CD14-positive monocyte (primary cell): ENCODE results near the gene GAS7. TPM values are rescaled to one million over a fixed set of nuclear protein-coding genes. Genes with fewer than 3 reads are reported as not detected.
A peak's percentile ranks its signal among the peaks of the same experiment; 100 is the strongest.

Experiments
- DNase-seq, 3 donors: peaks; one replicate each; pipeline ENCODE4 v3.0.0-alpha.2; 2011 to 2022
- H2AFZ ChIP-seq: 2 replicates; pipeline ENCODE4 v1.6.0; 2012; ENCODE audit warnings: mild to moderate bottlenecking, low read depth, low read length, inconsistent platforms; ENCODE audit not compliant: insufficient read depth, poor library complexity, severe bottlenecking
- H3K27ac ChIP-seq, 2 donors: 1 replicate in 1 of 2; 2 replicates in 1 of 2; pipeline ENCODE4 v1.5.1; 2012 to 2013; ENCODE audit warnings: low read length in 2 of 2, control low read depth in 1 of 2, inconsistent platforms in 1 of 2, low read depth in 1 of 2, mild to moderate bottlenecking in 1 of 2
- H3K27me3 ChIP-seq, 2 donors: one replicate each; pipeline versions ENCODE4 v1.6.0 to v1.6.1; 2011 to 2013; ENCODE audit warnings: low read length in 2 of 2; ENCODE audit not compliant: control insufficient read depth in 2 of 2, insufficient read depth in 2 of 2
- H3K36me3 ChIP-seq, 2 donors: replicated peaks in 1 of 2; 1 replicate in 1 of 2; 2 replicates in 1 of 2; pipeline versions ENCODE4 v1.5.1 to v1.6.1; 2012 to 2013; ENCODE audit warnings: low read length in 2 of 2, control low read depth in 1 of 2, inconsistent platforms in 1 of 2, mild to moderate bottlenecking in 1 of 2; ENCODE audit not compliant: insufficient read depth in 2 of 2, control insufficient read depth in 1 of 2
- H3K4me1 ChIP-seq, 2 donors: 1 replicate in 1 of 2; 2 replicates in 1 of 2; pipeline versions ENCODE4 v1.5.1 to v1.6.1; 2012 to 2013; ENCODE audit warnings: low read length in 2 of 2, control low read depth in 1 of 2, inconsistent platforms in 1 of 2, mild to moderate bottlenecking in 1 of 2, moderate library complexity in 1 of 2; ENCODE audit not compliant: insufficient read depth in 2 of 2, control insufficient read depth in 1 of 2
- H3K4me2 ChIP-seq: replicated peaks from 2 replicates; pipeline ENCODE3; 2012; ENCODE audit warnings: low read length, moderate library complexity, mild to moderate bottlenecking; ENCODE audit not compliant: poor library complexity, severe bottlenecking; ENCODE audit errors: extremely low read depth
- H3K4me3 ChIP-seq, 3 experiments: fragments of 200-600 bp in 1 of 3; sonication (generic) in 1 of 3; replicated peaks in 1 of 3; 1 replicate in 2 of 3; 2 replicates in 1 of 3; pipeline ENCODE4 v1.5.1; 2011 to 2013; ENCODE audit warnings: low read length in 3 of 3, mild to moderate bottlenecking in 3 of 3, control low read depth in 2 of 3, low read depth in 2 of 3, inconsistent platforms in 1 of 3, moderate library complexity in 1 of 3
- H3K79me2 ChIP-seq: 2 replicates; pipeline ENCODE4 v1.6.0; 2012; ENCODE audit warnings: mild to moderate bottlenecking, control low read depth, inconsistent platforms, low read length, moderate library complexity; ENCODE audit not compliant: insufficient read depth
- H3K9ac ChIP-seq: 2 replicates; pipeline ENCODE4 v1.6.0; 2017; ENCODE audit warnings: low read length, mild to moderate bottlenecking; ENCODE audit not compliant: insufficient read depth, poor library complexity, severe bottlenecking
- H3K9me3 ChIP-seq, 2 donors: replicated peaks in 1 of 2; 1 replicate in 1 of 2; 2 replicates in 1 of 2; pipeline versions ENCODE4 v1.5.1 to v1.6.1; 2012 to 2013; ENCODE audit warnings: low read length in 2 of 2, control low read depth in 1 of 2; ENCODE audit not compliant: control insufficient read depth in 1 of 2, insufficient read depth in 1 of 2
- H4K20me1 ChIP-seq: 2 replicates; pipeline ENCODE4 v1.6.0; 2012; ENCODE audit warnings: mild to moderate bottlenecking, low read length, control low read depth, moderate library complexity; ENCODE audit not compliant: insufficient read depth
- H3K27ac Mint-ChIP-seq, 7 donors: one replicate each; pipeline ENCODE4 v1.8.0; 2020; ENCODE audit warnings: mild to moderate bottlenecking in 7 of 7, mixed read lengths in 7 of 7, moderate library complexity in 6 of 7, inconsistent platforms in 2 of 7
- H3K27me3 Mint-ChIP-seq, 3 donors: one replicate each; pipeline ENCODE4 v1.8.0; 2021 to 2022; ENCODE audit warnings: low read depth in 3 of 3, mild to moderate bottlenecking in 3 of 3, mixed read lengths in 3 of 3, moderate library complexity in 3 of 3, inconsistent platforms in 1 of 3
- H3K36me3 Mint-ChIP-seq, 2 donors: one replicate each; pipeline ENCODE4 v1.8.0; 2020; ENCODE audit warnings: mixed read lengths in 2 of 2, inconsistent platforms in 1 of 2, mild to moderate bottlenecking in 1 of 2
- H3K4me1 Mint-ChIP-seq: one replicate; pipeline ENCODE4 v1.8.0; 2020; ENCODE audit warnings: mild to moderate bottlenecking, mixed read lengths
- H3K4me3 Mint-ChIP-seq, 2 donors: one replicate each; pipeline ENCODE4 v1.8.0; 2020; ENCODE audit warnings: mild to moderate bottlenecking in 2 of 2, mixed read lengths in 2 of 2, moderate library complexity in 1 of 2
- H3K9me3 Mint-ChIP-seq, 7 donors: one replicate each; pipeline ENCODE4 v1.8.0; 2020 to 2022; ENCODE audit warnings: mixed read lengths in 7 of 7, mild to moderate bottlenecking in 6 of 7, moderate library complexity in 6 of 7, inconsistent platforms in 2 of 7
- CTCF ChIP-seq: fragments of 200-600 bp; IDR thresholded peaks from one replicate; pipeline ENCODE4 v1.8.0; 2022; ENCODE audit warnings: antibody characterized with exemption, mild to moderate bottlenecking
- WGBS: methylation state at CpG from one replicate; pipeline ENCODE4 v1.1.5; 2013; ENCODE audit warnings: missing lambda C conversion rate; ENCODE audit not compliant: insufficient coverage; 5-methylcytosine and 5-hydroxymethylcytosine counted together
- intact Hi-C, 2 donors: fragments of 100-400 bp; cut with micrococcal nuclease; formaldehyde crosslinking; loops; one replicate each; pipeline versions ENCODE4 v1.15.0 to v1.15.1; 2023
- polyA plus RNA-seq, 3 donors: library from polyadenylated mRNA; depleted of rRNA in 1 of 3; unstranded in 2 of 3; stranded (reverse) in 1 of 3; fragments of 300-500 nt in 2 of 3; fragments of >200 nt in 1 of 3; fragmentation: Illumina TruSeq in 2 of 3; gene quantifications; 1 replicate in 2 of 3; 2 replicates in 1 of 3; pipeline ENCODE4 v1.2.3, GENCODE V29; 2012 to 2021

The GAS7 gene
- polyA plus RNA-seq, 3 donors: 53.1 to 91.9 (median 66.6) TPM

GRCh38 chr17:9925457-9925856 is 272.9 kb downstream of the GAS7 start:
- no peak for TF ChIP-seq CTCF
- H3K4me3 ChIP-seq: no peak overlapping the region
- no peaks in the 10 kb centered on the region for H3K4me1 Mint-ChIP-seq
- no peak overlapping the region for H2AFZ ChIP-seq
- intact Hi-C loops: no loop called here
- peak overlapping the region; percentile 40 to 59 for H3K27ac ChIP-seq
- no peak overlapping the region for H3K9ac ChIP-seq
- DNase-seq: no peak
- WGBS: 97% methylated on average over 10 of the region's 11 CpGs
- no peak overlapping the region for H3K4me2 ChIP-seq
- no peak overlapping the region for H3K4me3 Mint-ChIP-seq
- H3K4me1 ChIP-seq: no peaks in the 10 kb centered on the region
- H3K36me3 Mint-ChIP-seq: peaks cover 65 to 81% of the 10 kb centered on the region in 2 donors
- H3K27ac Mint-ChIP-seq: peak overlapping the region; percentile 64 to 88 (median 77)
- H3K36me3 ChIP-seq: peaks cover 74 to 93% of the 10 kb centered on the region in 2 donors
- H3K27me3 Mint-ChIP-seq: peaks cover 0 to 2% (median 2%) of the 10 kb centered on the region in 3 donors
- peaks cover 0 to 2% (median 0%) of the 10 kb centered on the region in 7 donors for H3K9me3 Mint-ChIP-seq
- H3K27me3 ChIP-seq: no peaks in the 10 kb centered on the region
- H4K20me1 ChIP-seq: peaks cover 58% of the 10 kb centered on the region
- no peaks in the 10 kb centered on the region for H3K9me3 ChIP-seq
- H3K79me2 ChIP-seq: no peaks in the 10 kb centered on the region

GRCh38 chr17:9924735-9925191 is 273.6 kb downstream of the GAS7 start:
- peak; percentile 85 for TF ChIP-seq CTCF
- Histone ChIP-seq H3K4me1 (no peaks in the 10 kb centered on the region), H3K27me3 (no peaks in the 10 kb centered on the region), H3K9ac (no peak overlapping the region), H3K4me2 (no peak overlapping the region), H3K27ac (peak overlapping the region; percentile 40 to 59), H3K79me2 (no peaks in the 10 kb centered on the region), H3K9me3 (no peaks in the 10 kb centered on the region), H3K36me3 (peaks cover 74 to 93% of the 10 kb centered on the region in 2 donors), H3K4me3 (no peak overlapping the region), H4K20me1 (peaks cover 65% of the 10 kb centered on the region), H2AFZ (no peak overlapping the region)
- WGBS: 6% methylated on average over 5 of the region's 6 CpGs
- intact Hi-C loops: loop anchor here (5.0 kb wide), 2 partner anchors 303 to 688 kb away; no protein-coding TSS in a partner anchor
- H3K27me3 Mint-ChIP-seq: peaks cover 0 to 2% (median 2%) of the 10 kb centered on the region in 3 donors
- H3K36me3 Mint-ChIP-seq: peaks cover 66 to 81% of the 10 kb centered on the region in 2 donors
- H3K9me3 Mint-ChIP-seq: peaks cover 0 to 2% (median 0%) of the 10 kb centered on the region in 7 donors
- DNase-seq: peak; percentile 37 to 63 (median 58)
- H3K27ac Mint-ChIP-seq: peak overlapping the region; percentile 32 to 88 (median 64)
- H3K4me1 Mint-ChIP-seq: no peaks in the 10 kb centered on the region
- no peak overlapping the region for H3K4me3 Mint-ChIP-seq
